Measurements from ENCODE around the gene PDCL2. TPM values are rescaled to one million over a fixed set of nuclear protein-coding genes. Genes with fewer than 3 reads are reported as not detected.

PDCL2 gene, protein sequence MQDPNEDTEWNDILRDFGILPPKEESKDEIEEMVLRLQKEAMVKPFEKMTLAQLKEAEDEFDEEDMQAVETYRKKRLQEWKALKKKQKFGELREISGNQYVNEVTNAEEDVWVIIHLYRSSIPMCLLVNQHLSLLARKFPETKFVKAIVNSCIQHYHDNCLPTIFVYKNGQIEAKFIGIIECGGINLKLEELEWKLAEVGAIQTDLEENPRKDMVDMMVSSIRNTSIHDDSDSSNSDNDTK
- not detected in 2 replicates for total RNA-seq

DNA sequence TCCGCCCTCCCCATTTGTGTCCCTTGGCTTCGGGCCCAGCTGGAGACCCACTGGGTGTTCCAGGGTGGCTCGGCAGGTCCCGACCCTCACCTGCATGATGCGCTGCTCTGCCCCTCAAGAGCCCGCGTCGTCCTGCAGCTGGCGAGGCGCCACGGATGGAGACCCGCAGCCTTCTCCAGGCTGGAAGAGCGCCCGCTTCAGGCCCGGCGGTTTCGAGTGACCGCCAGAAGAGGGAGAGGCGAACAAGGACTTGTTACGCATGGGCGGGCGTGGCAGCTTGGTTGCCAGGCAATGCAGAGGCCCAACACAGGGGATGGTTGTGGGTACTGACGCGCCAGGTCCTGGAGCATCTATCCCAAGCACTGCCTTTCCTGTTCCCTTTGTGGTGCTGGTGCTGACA is at the start of gene PDCL2:
TSS of gene PDCL2 (minus strand) at position 232 of the 400 bp plus-strand sequence. CDS start at position 96, 136 bp downstream.

DNA sequence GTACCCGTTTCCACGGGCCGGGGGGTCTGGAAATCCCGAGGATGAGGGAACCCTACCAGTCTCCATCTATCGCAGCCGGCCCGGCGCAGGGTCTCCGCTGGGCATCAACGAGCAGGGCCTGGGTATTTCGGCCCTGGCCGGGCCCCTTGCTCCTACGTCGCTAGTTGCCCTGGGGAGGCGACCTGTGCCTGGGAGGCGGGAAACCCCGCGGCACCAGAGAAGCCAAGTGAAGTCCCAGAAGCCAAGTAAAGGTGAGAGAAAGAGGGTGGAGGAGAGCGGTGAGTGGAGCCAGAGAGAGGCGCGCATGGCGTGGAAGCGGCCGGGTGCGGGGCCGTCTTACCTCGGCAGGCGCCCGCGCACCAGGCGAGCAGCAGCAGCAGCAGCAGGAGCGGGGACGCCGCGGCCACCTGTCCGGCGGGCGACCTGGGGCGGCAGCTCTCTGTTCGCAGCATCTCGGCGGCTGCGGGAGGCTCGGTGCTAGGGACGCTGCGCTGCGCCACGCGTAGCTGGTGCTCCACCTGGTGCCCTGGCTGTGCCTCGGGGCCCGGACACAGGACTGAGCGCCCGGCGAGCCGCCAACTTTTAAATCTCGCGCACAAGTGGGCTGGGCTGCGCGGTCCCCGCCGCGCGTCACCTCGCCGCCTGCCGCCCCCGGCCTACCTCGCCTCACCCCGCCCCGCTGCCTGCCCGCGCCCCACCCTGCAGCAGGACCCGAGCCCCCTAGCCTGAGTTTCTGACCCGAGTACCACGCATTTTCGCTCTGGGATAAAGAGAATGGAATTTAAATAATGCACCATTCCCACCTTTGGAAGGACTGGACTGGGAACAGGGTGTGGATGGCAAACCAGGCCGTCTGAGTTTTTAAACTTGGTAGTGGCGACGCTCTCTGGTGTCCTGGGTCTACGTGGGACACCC is 44.0 kb upstream of the PDCL2 start, which contains the start of gene NMU:
TSS of gene NMU (minus strand) at position 558 of the 915 bp plus-strand sequence. CDS start at position 452, 106 bp downstream.

DNA sequence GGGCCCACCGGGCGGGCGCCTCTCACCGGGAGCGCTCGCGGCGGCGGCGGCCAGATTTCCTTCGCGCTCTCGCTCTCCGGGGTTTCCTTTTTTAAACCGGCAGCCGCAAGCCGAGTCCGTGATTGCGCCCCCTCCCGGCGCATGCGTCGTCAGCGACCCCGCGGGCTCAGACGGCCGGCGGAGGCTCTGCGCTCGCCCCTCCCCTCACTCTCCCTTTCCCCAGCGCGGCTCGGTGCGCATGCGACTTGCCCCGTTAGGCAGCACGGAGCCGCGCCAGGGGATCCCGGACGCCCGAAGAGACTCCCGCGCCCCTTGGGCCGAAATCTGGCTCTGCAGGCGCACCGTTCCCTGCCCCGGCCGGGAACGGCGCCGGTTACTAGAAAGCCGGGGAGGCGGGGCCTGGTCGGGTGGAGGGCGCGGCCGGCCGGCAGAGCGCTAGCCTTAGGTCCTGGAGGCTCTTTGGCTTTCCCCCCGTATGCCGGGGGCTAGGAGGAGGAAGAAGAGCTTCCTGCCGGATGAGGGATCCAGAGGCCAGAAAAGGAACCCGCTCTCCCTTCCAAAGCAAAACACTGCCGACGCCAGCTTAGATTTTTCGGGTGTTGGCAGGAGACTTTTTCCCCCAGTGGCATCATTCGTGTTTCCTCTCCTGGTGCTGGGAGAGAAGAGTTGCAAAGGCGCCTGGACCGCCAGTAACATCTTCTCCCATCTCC is 45.1 kb downstream of the PDCL2 start, which contains the start of gene CLOCK:
TSS of gene CLOCK (minus strand) at position 154 of the 710 bp plus-strand sequence. CDS start 64,124 bp downstream, outside the sequence.

Other genes with a start within 250 kb of the PDCL2 start
- gene SRD5A3, start 246.0 kb downstream of the PDCL2 start, total RNA-seq = 7.0 and 9.3 TPM in 2 replicates
- 132 and 214 TPM in 2 replicates for gene TMEM165, start 196.3 kb downstream of the PDCL2 start, total RNA-seq
- gene CLOCK, start 45.3 kb downstream of the PDCL2 start, total RNA-seq = 16.0 and 46.5 TPM in 2 replicates
- not detected in 2 replicates for gene NMU, start 44.1 kb upstream of the PDCL2 start, total RNA-seq
- gene EXOC1L, start 227.5 kb upstream of the PDCL2 start, total RNA-seq = not detected in 2 replicates

Measured in placental pericyte (primary cell).